Measurements from ENCODE around the gene AP2S1. TPM values are rescaled to one million over a fixed set of nuclear protein-coding genes. Genes with fewer than 3 reads are reported as not detected.
"Not testable (repeated sequence)": the region's sequence is repeated elsewhere in the genome, so short reads cannot be mapped to it uniquely, and the experiment has no call there.

The AP2S1 gene
- polyA plus RNA-seq, 1 experiment: 148 TPM

DNA sequence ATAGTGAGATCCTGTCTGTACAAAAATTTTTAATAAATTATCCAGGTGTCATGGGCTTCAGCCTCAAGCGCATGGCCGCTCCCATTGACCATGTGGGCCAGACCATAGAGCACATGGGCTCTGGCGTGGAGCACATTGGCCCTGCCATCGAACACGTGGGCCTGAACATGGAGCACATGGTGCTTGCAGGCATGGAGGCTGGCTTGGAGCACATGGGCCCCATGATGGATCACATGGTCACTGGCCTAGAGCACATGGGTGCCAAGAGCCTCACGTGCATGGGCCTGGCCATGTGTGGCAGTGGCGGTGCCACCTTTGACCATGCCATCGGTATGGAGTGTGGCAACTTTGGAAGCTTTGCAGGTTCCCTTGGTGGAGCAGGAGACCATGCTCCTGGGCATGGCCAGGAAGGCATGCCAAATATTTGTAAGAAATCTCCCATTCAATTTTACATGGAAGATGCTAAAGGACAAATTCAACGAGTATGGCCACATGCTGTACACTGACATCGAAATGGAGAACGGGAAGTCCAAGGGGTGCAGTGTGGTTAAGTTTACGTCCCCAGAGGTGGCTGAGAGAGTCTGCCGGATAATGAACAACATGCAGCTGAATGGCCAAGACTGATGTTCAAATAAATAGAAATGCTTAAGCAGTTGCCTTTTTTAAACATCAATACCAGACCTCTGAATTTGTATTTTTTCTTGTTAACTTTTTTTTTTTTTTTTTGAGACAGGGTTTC lies 40.9 kb downstream of the AP2S1 start:
- DNase-seq (ENCODE audit: low read depth, low spot score): no peak
- POLR2A ChIA-PET: no interaction called here
- Histone ChIP-seq H3K27me3 (ENCODE audit: control insufficient read depth, insufficient read depth, low read length) (no peaks in the 10 kb centered on the region), H3K4me3 (ENCODE audit: low read depth, low read length) (no peak overlapping the region), H3K27ac (ENCODE audit: low read depth, low read length) (no peak overlapping the region), H3K9me3 (ENCODE audit: control insufficient read depth, insufficient read depth, low read length) (no peaks in the 10 kb centered on the region)
- CTCF ChIA-PET: interaction anchor here (0.7 kb wide), 2 partner anchors 30 to 204 kb away, joined by 3 to 4 read pairs; no protein-coding TSS in a partner anchor
- TF ChIP-seq, protein P1, sequence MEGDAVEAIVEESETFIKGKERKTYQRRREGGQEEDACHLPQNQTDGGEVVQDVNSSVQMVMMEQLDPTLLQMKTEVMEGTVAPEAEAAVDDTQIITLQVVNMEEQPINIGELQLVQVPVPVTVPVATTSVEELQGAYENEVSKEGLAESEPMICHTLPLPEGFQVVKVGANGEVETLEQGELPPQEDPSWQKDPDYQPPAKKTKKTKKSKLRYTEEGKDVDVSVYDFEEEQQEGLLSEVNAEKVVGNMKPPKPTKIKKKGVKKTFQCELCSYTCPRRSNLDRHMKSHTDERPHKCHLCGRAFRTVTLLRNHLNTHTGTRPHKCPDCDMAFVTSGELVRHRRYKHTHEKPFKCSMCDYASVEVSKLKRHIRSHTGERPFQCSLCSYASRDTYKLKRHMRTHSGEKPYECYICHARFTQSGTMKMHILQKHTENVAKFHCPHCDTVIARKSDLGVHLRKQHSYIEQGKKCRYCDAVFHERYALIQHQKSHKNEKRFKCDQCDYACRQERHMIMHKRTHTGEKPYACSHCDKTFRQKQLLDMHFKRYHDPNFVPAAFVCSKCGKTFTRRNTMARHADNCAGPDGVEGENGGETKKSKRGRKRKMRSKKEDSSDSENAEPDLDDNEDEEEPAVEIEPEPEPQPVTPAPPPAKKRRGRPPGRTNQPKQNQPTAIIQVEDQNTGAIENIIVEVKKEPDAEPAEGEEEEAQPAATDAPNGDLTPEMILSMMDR (IDR thresholded peaks at IDR 0.05; ENCODE audit: low read depth, low read length): no peak

DNA sequence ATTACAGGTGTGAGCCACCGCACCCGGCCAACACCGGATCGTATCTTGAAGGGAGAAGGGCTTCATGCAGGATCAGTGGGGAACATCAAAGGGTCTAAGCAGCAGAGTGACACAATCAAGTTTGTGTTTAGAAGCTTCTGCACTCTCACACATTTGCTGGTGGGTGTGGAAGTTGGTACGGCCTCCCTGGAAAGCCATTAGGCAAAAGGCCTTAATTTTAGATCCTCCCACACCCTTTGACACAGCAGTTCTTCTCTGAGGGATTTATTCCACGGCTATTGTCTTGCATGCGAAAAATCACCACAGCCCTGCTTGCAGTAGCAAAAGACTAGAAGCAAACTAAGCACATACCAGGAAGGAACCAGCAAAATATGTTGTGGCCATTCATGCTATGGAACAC lies 44.0 kb downstream of the AP2S1 start:
- ChIA-PET POLR2A (no interaction called here), CTCF (no interaction called here)
- no peaks in the 10 kb centered on the region for H3K9me3 ChIP-seq (ENCODE audit: control insufficient read depth, insufficient read depth, low read length)
- H3K27ac ChIP-seq (ENCODE audit: low read depth, low read length): no peak overlapping the region
- H3K27me3 ChIP-seq (ENCODE audit: control insufficient read depth, insufficient read depth, low read length): no peaks in the 10 kb centered on the region
- TF ChIP-seq, protein P1 (IDR thresholded peaks at IDR 0.05; ENCODE audit: low read depth, low read length): no peak
- DNase-seq (ENCODE audit: low read depth, low spot score): no peak
- H3K4me3 ChIP-seq (ENCODE audit: low read depth, low read length): no peak overlapping the region

DNA sequence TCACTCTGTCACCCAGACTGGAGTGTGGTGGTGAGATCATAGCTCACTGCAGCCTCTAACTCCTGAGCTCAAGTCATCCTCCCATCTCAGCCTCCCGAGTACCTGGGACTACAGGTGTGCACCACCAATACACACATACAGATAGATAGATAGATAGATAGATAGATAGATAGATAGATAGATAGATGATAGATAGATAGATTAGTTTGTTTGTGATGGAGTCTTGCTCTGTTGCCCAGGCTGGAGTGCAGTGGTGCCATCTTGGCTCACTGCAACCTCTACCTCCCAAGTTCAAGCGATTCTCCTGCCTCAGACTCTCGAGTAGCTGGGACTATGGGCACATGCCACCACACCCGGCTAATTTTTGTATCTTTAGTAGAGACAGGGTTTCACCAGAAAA lies 46.2 kb downstream of the AP2S1 start:
- DNase-seq (ENCODE audit: low read depth, low spot score); POLR2A ChIA-PET; H3K9me3 ChIP-seq (ENCODE audit: control insufficient read depth, insufficient read depth, low read length); H3K4me3 ChIP-seq (ENCODE audit: low read depth, low read length); H3K27me3 ChIP-seq (ENCODE audit: control insufficient read depth, insufficient read depth, low read length); H3K27ac ChIP-seq (ENCODE audit: low read depth, low read length); CTCF ChIA-PET: not testable (repeated sequence)

DNA sequence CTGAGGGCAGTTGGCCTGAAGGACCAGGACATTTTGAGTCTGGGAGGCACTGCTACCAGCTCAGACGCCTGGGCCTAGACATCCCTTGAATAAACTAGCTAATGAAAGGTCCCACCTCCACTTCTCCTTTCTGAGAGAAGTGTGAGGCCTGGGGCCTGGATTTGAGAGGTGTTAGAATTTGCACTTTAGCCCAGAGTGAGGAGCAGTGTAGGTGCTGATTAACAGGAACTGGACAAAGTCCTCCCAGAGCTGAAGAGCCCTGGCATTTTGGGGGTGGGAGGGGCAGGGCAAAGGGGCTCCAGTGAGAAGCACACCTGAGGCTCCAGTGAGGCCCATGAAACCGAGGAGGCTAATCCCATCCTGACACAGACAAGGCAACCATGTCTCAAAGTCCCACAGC lies 47.1 kb downstream of the AP2S1 start:
- POLR2A ChIA-PET: no interaction called here
- H3K27ac ChIP-seq (ENCODE audit: low read depth, low read length): no peak overlapping the region
- H3K4me3 ChIP-seq (ENCODE audit: low read depth, low read length): no peak overlapping the region
- CTCF ChIA-PET: no interaction called here
- H3K9me3 ChIP-seq (ENCODE audit: control insufficient read depth, insufficient read depth, low read length): no peaks in the 10 kb centered on the region
- TF ChIP-seq, protein P1 (IDR thresholded peaks at IDR 0.05; ENCODE audit: low read depth, low read length): no peak
- DNase-seq (ENCODE audit: low read depth, low spot score): no peak
- H3K27me3 ChIP-seq (ENCODE audit: control insufficient read depth, insufficient read depth, low read length): no peaks in the 10 kb centered on the region

DNA sequence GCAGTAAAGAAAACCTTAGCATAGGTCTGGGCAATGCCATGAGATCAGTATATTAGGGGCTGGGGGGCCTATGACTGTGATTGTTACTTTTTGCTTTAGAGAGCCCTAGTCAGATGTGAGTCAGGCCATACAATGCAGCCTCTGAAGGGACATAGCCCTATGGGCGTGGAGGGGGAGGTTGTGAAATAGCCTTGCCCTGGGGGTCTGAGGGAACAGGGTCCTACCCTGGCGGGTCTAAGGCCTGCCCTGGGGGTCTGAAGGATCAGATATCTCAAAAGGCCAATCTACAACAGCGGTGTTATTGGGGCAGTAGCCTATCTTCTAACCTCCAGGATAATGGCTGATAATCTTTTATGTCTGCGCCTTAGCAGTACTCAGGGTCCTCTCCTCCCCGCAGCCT lies 48.5 kb downstream of the AP2S1 start:
- DNase-seq (ENCODE audit: low read depth, low spot score): no peak
- ChIA-PET CTCF (no interaction called here), POLR2A (no interaction called here)
- TF ChIP-seq, protein P1 (IDR thresholded peaks at IDR 0.05; ENCODE audit: low read depth, low read length): no peak
- no peaks in the 10 kb centered on the region for H3K9me3 ChIP-seq (ENCODE audit: control insufficient read depth, insufficient read depth, low read length)
- H3K4me3 ChIP-seq (ENCODE audit: low read depth, low read length): no peak overlapping the region
- H3K27me3 ChIP-seq (ENCODE audit: control insufficient read depth, insufficient read depth, low read length): no peaks in the 10 kb centered on the region
- no peak overlapping the region for H3K27ac ChIP-seq (ENCODE audit: low read depth, low read length)
